ENCODE data around the gene PLSCR4.

DNA sequence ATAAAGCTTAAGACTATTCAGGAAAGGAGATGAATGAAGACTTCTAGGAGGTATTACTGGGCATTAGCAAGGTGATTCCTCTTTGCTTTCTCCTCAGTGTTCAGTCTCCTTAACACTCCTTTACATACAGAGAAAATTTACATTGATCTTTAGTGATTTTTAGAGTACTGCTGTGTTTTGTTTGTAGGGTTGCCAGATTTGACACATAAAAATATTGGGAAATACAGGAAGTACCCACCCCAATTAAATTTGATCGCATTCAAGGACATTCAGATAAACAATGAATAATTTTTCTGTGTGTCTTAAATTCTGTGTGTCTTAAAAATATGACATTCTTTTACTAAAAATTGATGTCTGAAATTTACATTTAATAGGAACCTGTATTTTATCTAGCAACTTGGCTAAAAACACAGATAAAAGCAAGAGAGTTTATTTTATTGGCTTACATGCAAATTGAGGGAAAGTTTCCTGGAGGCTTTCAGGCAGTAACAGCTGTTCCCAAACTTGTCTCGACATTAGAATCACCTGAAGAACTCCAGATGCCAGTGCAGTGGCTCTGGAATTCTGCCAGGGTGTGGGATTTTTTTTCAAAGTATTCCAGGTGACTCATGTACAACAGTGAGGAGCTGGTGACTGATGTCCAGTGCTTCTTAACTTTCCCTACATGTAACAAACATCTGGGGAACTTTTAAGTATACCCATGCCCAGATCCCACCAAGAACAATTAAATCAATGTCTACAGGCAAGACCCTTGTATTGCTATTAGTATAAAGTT, 66.5 kb downstream of the PLSCR4 start:
- TF ChIP-seq, protein P1, sequence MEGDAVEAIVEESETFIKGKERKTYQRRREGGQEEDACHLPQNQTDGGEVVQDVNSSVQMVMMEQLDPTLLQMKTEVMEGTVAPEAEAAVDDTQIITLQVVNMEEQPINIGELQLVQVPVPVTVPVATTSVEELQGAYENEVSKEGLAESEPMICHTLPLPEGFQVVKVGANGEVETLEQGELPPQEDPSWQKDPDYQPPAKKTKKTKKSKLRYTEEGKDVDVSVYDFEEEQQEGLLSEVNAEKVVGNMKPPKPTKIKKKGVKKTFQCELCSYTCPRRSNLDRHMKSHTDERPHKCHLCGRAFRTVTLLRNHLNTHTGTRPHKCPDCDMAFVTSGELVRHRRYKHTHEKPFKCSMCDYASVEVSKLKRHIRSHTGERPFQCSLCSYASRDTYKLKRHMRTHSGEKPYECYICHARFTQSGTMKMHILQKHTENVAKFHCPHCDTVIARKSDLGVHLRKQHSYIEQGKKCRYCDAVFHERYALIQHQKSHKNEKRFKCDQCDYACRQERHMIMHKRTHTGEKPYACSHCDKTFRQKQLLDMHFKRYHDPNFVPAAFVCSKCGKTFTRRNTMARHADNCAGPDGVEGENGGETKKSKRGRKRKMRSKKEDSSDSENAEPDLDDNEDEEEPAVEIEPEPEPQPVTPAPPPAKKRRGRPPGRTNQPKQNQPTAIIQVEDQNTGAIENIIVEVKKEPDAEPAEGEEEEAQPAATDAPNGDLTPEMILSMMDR (IDR thresholded peaks at IDR 0.05) = no peak
- no peak for TF ChIP-seq POLR2A (IDR thresholded peaks at IDR 0.05)
